GM12891 (cell line): ENCODE results near the gene POLR1A.

Experiments
- PAX5 ChIP-seq: IDR thresholded peaks from 2 replicates; pipeline ENCODE4 v1.6.1; 2011; ENCODE audit warnings: low read length, moderate library complexity, mild to moderate bottlenecking; ENCODE audit not compliant: insufficient read depth, severe bottlenecking
- POLR2A ChIP-seq: IDR thresholded peaks from 2 replicates; pipeline ENCODE4 v1.6.1; 2011; ENCODE audit warnings: low read depth, low read length, control low read depth
- POLR2AphosphoS5 ChIP-seq: IDR thresholded peaks from 2 replicates; pipeline ENCODE4 v1.6.1; 2011; ENCODE audit warnings: low read depth, low read length, control low read depth
- POU2F2 ChIP-seq: IDR thresholded peaks from 2 replicates; pipeline ENCODE4 v1.6.1; 2011; ENCODE audit warnings: low read depth, mild to moderate bottlenecking, control low read depth, low read length, moderate library complexity
- SPI1 ChIP-seq: IDR thresholded peaks from 2 replicates; pipeline ENCODE4 v1.6.1; 2011; ENCODE audit warnings: low read depth, low read length, control low read depth
- TAF1 ChIP-seq: IDR thresholded peaks from 2 replicates; pipeline ENCODE4 v1.6.1; 2011; ENCODE audit warnings: low read depth, low read length, control low read depth

GRCh38 chr2:86027922-86028765 is 77.5 kb downstream of the POLR1A start:
- no peak for TF ChIP-seq POLR2AphosphoS5
- TF ChIP-seq POLR2A: no peak
- TF ChIP-seq TAF1: no peak
- no peak for TF ChIP-seq SPI1
- TF ChIP-seq POU2F2: no peak
- TF ChIP-seq PAX5: no peak
